ENCODE measurements around the gene XPR1. TPM values are rescaled to one million over a fixed set of nuclear protein-coding genes. Genes with fewer than 3 reads are reported as not detected.
A peak's percentile ranks its signal among the peaks of the same experiment; 100 is the strongest.

Gene XPR1
- total RNA-seq, 1 donor from 2014 or later = 62.1 TPM

- H3K27ac Mint-ChIP-seq (ENCODE audit: unreplicated experiment) = peak overlapping the region; percentile 89
- peaks cover 11% of the 10 kb centered on the region for H3K4me1 Mint-ChIP-seq (ENCODE audit: low read depth, unreplicated experiment)
These were observed 669 bp downstream of the XPR1 start for GRCh38 chr1:180632326-180633056.

GRCh38 chr1:180633057-180634056, 1.5 kb downstream of the XPR1 start:
- Mint-ChIP-seq H3K36me3 (ENCODE audit: unreplicated experiment) (no peaks in the 10 kb centered on the region), H3K4me1 (ENCODE audit: low read depth, unreplicated experiment) (peaks cover 11% of the 10 kb centered on the region), H3K9me3 (ENCODE audit: unreplicated experiment) (peaks cover 5% of the 10 kb centered on the region), H3K4me3 (ENCODE audit: unreplicated experiment) (no peak overlapping the region), H3K27me3 (ENCODE audit: unreplicated experiment) (peaks cover 2% of the 10 kb centered on the region), H3K27ac (ENCODE audit: unreplicated experiment) (no peak overlapping the region)
- TF ChIP-seq CTCF (IDR thresholded peaks at IDR 0.05; ENCODE audit: partially characterized antibody, unreplicated experiment) = no peak
- no peak for DNase-seq

More at GRCh38 chr1:180632326-180633056, 669 bp downstream of the XPR1 start:
- Mint-ChIP-seq H3K27me3 (ENCODE audit: unreplicated experiment) (peaks cover 5% of the 10 kb centered on the region), H3K9me3 (ENCODE audit: unreplicated experiment) (peaks cover 5% of the 10 kb centered on the region), H3K36me3 (ENCODE audit: unreplicated experiment) (no peaks in the 10 kb centered on the region), H3K4me3 (ENCODE audit: unreplicated experiment) (peak overlapping the region; percentile 81)
- DNase-seq = peak; percentile 74
- TF ChIP-seq CTCF (IDR thresholded peaks at IDR 0.05; ENCODE audit: partially characterized antibody, unreplicated experiment) = no peak

GRCh38 chr1:180636138-180636537, 4.3 kb downstream of the XPR1 start:
- Mint-ChIP-seq H3K4me3 (ENCODE audit: unreplicated experiment) (no peak overlapping the region), H3K36me3 (ENCODE audit: unreplicated experiment) (no peaks in the 10 kb centered on the region), H3K27me3 (ENCODE audit: unreplicated experiment) (peaks cover 2% of the 10 kb centered on the region), H3K4me1 (ENCODE audit: low read depth, unreplicated experiment) (peaks cover 11% of the 10 kb centered on the region), H3K27ac (ENCODE audit: unreplicated experiment) (no peak overlapping the region), H3K9me3 (ENCODE audit: unreplicated experiment) (peaks cover 5% of the 10 kb centered on the region)
- no peak for DNase-seq
- no peak for TF ChIP-seq CTCF (IDR thresholded peaks at IDR 0.05; ENCODE audit: partially characterized antibody, unreplicated experiment)

- Mint-ChIP-seq H3K27ac (ENCODE audit: unreplicated experiment) (no peak overlapping the region), H3K36me3 (ENCODE audit: unreplicated experiment) (no peaks in the 10 kb centered on the region), H3K4me3 (ENCODE audit: unreplicated experiment) (no peak overlapping the region), H3K27me3 (ENCODE audit: unreplicated experiment) (no peaks in the 10 kb centered on the region), H3K9me3 (ENCODE audit: unreplicated experiment) (no peaks in the 10 kb centered on the region), H3K4me1 (ENCODE audit: low read depth, unreplicated experiment) (peaks cover 6% of the 10 kb centered on the region)
- no peak for DNase-seq
- TF ChIP-seq CTCF (IDR thresholded peaks at IDR 0.05; ENCODE audit: partially characterized antibody, unreplicated experiment) = no peak
These were observed 8.0 kb downstream of the XPR1 start for GRCh38 chr1:180639871-180640270.
